Esophagus muscularis mucosa (tissue), 4 donors: ENCODE results near the gene RBPJL.

Experiments used
- EP300 ChIP-seq: sonication (generic); formaldehyde crosslinking; IDR thresholded peaks from one replicate; pipeline ENCODE4 v1.6.1; 2017; ENCODE audit warnings: antibody characterized with exemption
- POLR2A ChIP-seq: fragments of 450-650 bp; IDR thresholded peaks from one replicate; pipeline ENCODE4 v1.6.1; 2017; ENCODE audit warnings: antibody characterized with exemption, moderate library complexity, mild to moderate bottlenecking, low read depth
- POLR2AphosphoS5 ChIP-seq, 2 donors: sonication (generic); formaldehyde crosslinking; IDR thresholded peaks; one replicate each; pipeline ENCODE4 v1.6.1; 2017; ENCODE audit warnings: antibody characterized with exemption in 2 of 2
- TF ChIP-seq, protein P1 (sequence below), 3 experiments: fragments of 200-600 bp in 2 of 3; fragments of 450-650 bp in 1 of 3; sonication (generic) in 2 of 3; IDR thresholded peaks; one replicate each; pipeline ENCODE4 v1.5.1; 2017 to 2019; ENCODE audit warnings: antibody characterized with exemption in 3 of 3, mild to moderate bottlenecking in 2 of 3, moderate library complexity in 1 of 3

GRCh38 chr20:45313943-45314342 is 7.3 kb downstream of the RBPJL start:
- TF ChIP-seq, protein P1, sequence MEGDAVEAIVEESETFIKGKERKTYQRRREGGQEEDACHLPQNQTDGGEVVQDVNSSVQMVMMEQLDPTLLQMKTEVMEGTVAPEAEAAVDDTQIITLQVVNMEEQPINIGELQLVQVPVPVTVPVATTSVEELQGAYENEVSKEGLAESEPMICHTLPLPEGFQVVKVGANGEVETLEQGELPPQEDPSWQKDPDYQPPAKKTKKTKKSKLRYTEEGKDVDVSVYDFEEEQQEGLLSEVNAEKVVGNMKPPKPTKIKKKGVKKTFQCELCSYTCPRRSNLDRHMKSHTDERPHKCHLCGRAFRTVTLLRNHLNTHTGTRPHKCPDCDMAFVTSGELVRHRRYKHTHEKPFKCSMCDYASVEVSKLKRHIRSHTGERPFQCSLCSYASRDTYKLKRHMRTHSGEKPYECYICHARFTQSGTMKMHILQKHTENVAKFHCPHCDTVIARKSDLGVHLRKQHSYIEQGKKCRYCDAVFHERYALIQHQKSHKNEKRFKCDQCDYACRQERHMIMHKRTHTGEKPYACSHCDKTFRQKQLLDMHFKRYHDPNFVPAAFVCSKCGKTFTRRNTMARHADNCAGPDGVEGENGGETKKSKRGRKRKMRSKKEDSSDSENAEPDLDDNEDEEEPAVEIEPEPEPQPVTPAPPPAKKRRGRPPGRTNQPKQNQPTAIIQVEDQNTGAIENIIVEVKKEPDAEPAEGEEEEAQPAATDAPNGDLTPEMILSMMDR (IDR thresholded peaks at IDR 0.05) = no peak
- no peak for TF ChIP-seq POLR2A
- no peak for TF ChIP-seq EP300
- no peak for TF ChIP-seq POLR2AphosphoS5 (IDR thresholded peaks at IDR 0.05)
